Endodermal cell (in vitro differentiated cells): ENCODE results near the gene TMTC1. TPM values are rescaled to one million over a fixed set of nuclear protein-coding genes. Genes with fewer than 3 reads are reported as not detected.

Experiments used
- DNase-seq: peaks from one replicate; pipeline ENCODE4 v3.0.0-alpha.2; 2017
- H3K27ac ChIP-seq: 2 replicates; pipeline ENCODE4 v1.5.1; 2013; ENCODE audit warnings: mild to moderate bottlenecking, low read depth, low read length, moderate library complexity
- H3K27me3 ChIP-seq: 2 replicates; pipeline ENCODE4 v1.6.1; 2013; ENCODE audit warnings: mild to moderate bottlenecking, low read length, moderate library complexity; ENCODE audit not compliant: insufficient read depth, control insufficient read depth, poor library complexity, severe bottlenecking
- H3K36me3 ChIP-seq: 2 replicates; pipeline ENCODE4 v1.7.0; 2013; ENCODE audit warnings: mild to moderate bottlenecking, low read length, moderate library complexity; ENCODE audit not compliant: control insufficient read depth, insufficient read depth
- H3K4me1 ChIP-seq: one replicate; pipeline ENCODE4 v1.7.0; 2013; ENCODE audit warnings: low read length; ENCODE audit not compliant: control insufficient read depth, insufficient read depth
- H3K4me3 ChIP-seq: 2 replicates; pipeline ENCODE4 v1.5.1; 2013; ENCODE audit warnings: mild to moderate bottlenecking, low read length, moderate library complexity
- H3K9ac ChIP-seq: 2 replicates; pipeline ENCODE4 v1.6.1; 2013; ENCODE audit warnings: mild to moderate bottlenecking, low read length, moderate library complexity; ENCODE audit not compliant: poor library complexity, severe bottlenecking; ENCODE audit errors: extremely low read depth
- H3K9me3 ChIP-seq: 2 replicates; pipeline ENCODE4 v1.6.1; 2013; ENCODE audit warnings: mild to moderate bottlenecking, low read length, moderate library complexity; ENCODE audit not compliant: control insufficient read depth
- H3K27ac Mint-ChIP-seq: 2 replicates; pipeline ENCODE4 v1.8.0; 2020; ENCODE audit warnings: mixed read lengths
- H3K27me3 Mint-ChIP-seq: 2 replicates; pipeline ENCODE4 v1.8.0; 2021; ENCODE audit warnings: mild to moderate bottlenecking, mixed read lengths; ENCODE audit not compliant: insufficient read depth
- H3K36me3 Mint-ChIP-seq: 2 replicates; pipeline ENCODE4 v1.8.0; 2020; ENCODE audit warnings: low read depth, mixed read lengths
- H3K4me1 Mint-ChIP-seq: 2 replicates; pipeline ENCODE4 v1.8.0; 2020; ENCODE audit warnings: mixed read lengths
- H3K4me3 Mint-ChIP-seq: 2 replicates; pipeline ENCODE4 v1.8.0; 2020; ENCODE audit warnings: mild to moderate bottlenecking, moderate library complexity, mixed read lengths
- H3K9me3 Mint-ChIP-seq: 2 replicates; pipeline ENCODE4 v1.8.0; 2020; ENCODE audit warnings: mild to moderate bottlenecking, mixed read lengths
- CTCF ChIP-seq: fragments of 200-600 bp; sonication (generic); conservative IDR thresholded peaks from 2 replicates; pipeline ENCODE4 v1.5.0; 2021; ENCODE audit warnings: antibody characterized with exemption, mild to moderate bottlenecking
- WGBS, 2 experiments: methylation state at CpG; one replicate each; pipeline versions ENCODE4 v1.1.5 to v1.1.7; 2013; ENCODE audit warnings: missing lambda C conversion rate in 2 of 2, mixed read lengths in 1 of 2; ENCODE audit not compliant: insufficient coverage in 1 of 2, insufficient read length in 1 of 2; 5-methylcytosine and 5-hydroxymethylcytosine counted together
- total RNA-seq, 2 donors: library from RNA; stranded (reverse); fragmentation: NEBNext Ultra II Directional in 1 of 2; extraction: Animal tissue kit (Norgen Biotek cat#: 25700) in 1 of 2; gene quantifications; 2 replicates in 1 of 2; 3 replicates in 1 of 2; pipeline ENCODE4 v1.2.1, GENCODE V29; 2021

TMTC1 gene
- total RNA-seq, 2 donors from 2014 or later = 31.6 to 71.0 TPM

GRCh38 chr12:29713729-29714128, 70.0 kb downstream of the TMTC1 start:
- WGBS, 2 experiments = 80 to 93% methylated on average over 1 to 3 of the region's 3 CpGs
- DNase-seq = no peak
- no peaks in the 10 kb centered on the region for H3K36me3 ChIP-seq
- H3K36me3 Mint-ChIP-seq = peaks cover 19% of the 10 kb centered on the region
- no peak overlapping the region for H3K4me3 ChIP-seq
- H3K4me1 Mint-ChIP-seq = peaks cover 11% of the 10 kb centered on the region
- H3K27ac Mint-ChIP-seq = no peak overlapping the region
- no peaks in the 10 kb centered on the region for H3K27me3 ChIP-seq
- no peak for TF ChIP-seq CTCF
- no peaks in the 10 kb centered on the region for H3K9me3 ChIP-seq
- H3K27me3 Mint-ChIP-seq = no peaks in the 10 kb centered on the region
- no peak overlapping the region for H3K27ac ChIP-seq
- H3K9me3 Mint-ChIP-seq = no peaks in the 10 kb centered on the region
- H3K4me3 Mint-ChIP-seq = no peak overlapping the region
- H3K9ac ChIP-seq = no peak overlapping the region
- H3K4me1 ChIP-seq = no peaks in the 10 kb centered on the region

GRCh38 chr12:29711381-29711780, 72.4 kb downstream of the TMTC1 start:
- Mint-ChIP-seq H3K27ac (peak overlapping the region; percentile 9), H3K4me1 (peaks cover 14% of the 10 kb centered on the region), H3K36me3 (peaks cover 13% of the 10 kb centered on the region), H3K4me3 (no peak overlapping the region), H3K27me3 (no peaks in the 10 kb centered on the region), H3K9me3 (no peaks in the 10 kb centered on the region)
- Histone ChIP-seq H3K9ac (no peak overlapping the region), H3K9me3 (no peaks in the 10 kb centered on the region), H3K36me3 (no peaks in the 10 kb centered on the region), H3K4me3 (no peak overlapping the region), H3K27me3 (no peaks in the 10 kb centered on the region), H3K27ac (no peak overlapping the region), H3K4me1 (no peaks in the 10 kb centered on the region)
- DNase-seq = no peak
- WGBS, 2 experiments = 97 to 100% methylated on average over 2 of the region's 2 CpGs
- TF ChIP-seq CTCF = no peak

- peak; percentile 84 for DNase-seq
- H3K27ac Mint-ChIP-seq = peak overlapping the region; percentile 89
- WGBS, 2 experiments = 40 to 75% methylated on average over 4 to 5 of the region's 5 CpGs
Measured at GRCh38 chr12:29710104-29710503, 73.6 kb downstream of the TMTC1 start.

More at GRCh38 chr12:29710104-29710503, 73.6 kb downstream of the TMTC1 start:
- no peaks in the 10 kb centered on the region for H3K4me1 ChIP-seq
- H3K27me3 ChIP-seq = no peaks in the 10 kb centered on the region
- Mint-ChIP-seq H3K36me3 (peaks cover 16% of the 10 kb centered on the region), H3K4me3 (no peak overlapping the region), H3K9me3 (no peaks in the 10 kb centered on the region), H3K4me1 (peaks cover 14% of the 10 kb centered on the region), H3K27me3 (no peaks in the 10 kb centered on the region)
- no peaks in the 10 kb centered on the region for H3K36me3 ChIP-seq
- H3K9ac ChIP-seq = no peak overlapping the region
- peak overlapping the region; percentile 71 for H3K27ac ChIP-seq
- no peak overlapping the region for H3K4me3 ChIP-seq
- no peak for TF ChIP-seq CTCF
- H3K9me3 ChIP-seq = no peaks in the 10 kb centered on the region
